HG03575 (cell line): ENCODE measurements around the gene CNGB1.
"Not testable (repeated sequence)": the region's sequence is repeated elsewhere in the genome, so short reads cannot be mapped to it uniquely, and the experiment has no call there.

Source experiments
- ATAC-seq: cut with Tn5 transposase; IDR thresholded peaks from one replicate; pipeline ENCODE4 v1.9.1; 2021; ENCODE audit not compliant: unreplicated experiment, insufficient number of reproducible peaks, low FRiP score; ENCODE audit errors: extremely low read depth

The CNGB1 gene

DNA sequence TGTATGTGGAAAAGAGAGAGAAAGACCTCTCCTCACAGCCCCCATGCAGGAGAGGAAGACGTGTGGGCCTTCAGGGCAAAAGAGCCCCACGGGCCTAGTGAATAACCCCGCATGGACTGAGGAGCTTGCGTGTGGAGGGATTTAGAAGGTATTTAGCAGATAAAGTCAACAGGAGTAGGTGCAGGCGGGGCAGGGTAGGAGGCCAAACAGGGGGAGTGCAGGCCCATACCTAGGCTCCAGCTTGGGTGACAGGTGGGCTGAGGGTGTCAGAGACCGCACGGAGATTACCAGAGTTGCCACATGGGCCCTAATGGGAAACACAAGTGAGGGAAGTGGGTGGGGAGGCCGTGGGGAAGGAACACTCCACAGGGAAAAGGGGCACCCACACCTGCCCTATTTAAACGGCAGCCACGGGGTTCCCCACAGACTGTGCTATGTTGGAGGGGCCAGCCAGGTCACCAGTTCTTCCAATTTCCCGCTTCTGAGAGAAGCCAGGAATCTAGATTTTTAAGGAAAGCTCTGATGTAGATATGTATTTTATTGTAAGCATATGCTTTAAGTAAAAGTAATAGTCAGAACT lies 8.2 kb upstream of the CNGB1 start:
- ATAC-seq, result no peak

DNA sequence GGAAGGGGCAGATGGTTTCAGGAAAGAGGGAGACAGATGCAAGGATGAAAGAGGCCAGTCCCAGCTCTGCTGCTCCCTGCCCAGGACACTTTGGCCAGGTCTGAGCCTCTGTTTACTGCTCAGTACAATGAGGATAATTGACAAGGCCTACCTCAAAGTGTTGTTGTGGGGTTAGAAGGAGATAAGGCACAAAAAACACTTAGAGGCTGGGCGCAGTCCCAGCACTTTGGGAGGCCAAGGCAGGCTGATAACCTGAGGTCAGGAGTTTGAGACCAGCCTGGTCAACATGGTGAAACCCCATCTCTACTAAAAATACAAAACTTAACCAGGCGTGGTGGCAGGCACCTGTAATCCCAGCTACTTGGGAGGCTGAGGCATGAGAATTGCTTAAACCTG lies 7.1 kb upstream of the CNGB1 start:
- ATAC-seq, result not testable (repeated sequence)

DNA sequence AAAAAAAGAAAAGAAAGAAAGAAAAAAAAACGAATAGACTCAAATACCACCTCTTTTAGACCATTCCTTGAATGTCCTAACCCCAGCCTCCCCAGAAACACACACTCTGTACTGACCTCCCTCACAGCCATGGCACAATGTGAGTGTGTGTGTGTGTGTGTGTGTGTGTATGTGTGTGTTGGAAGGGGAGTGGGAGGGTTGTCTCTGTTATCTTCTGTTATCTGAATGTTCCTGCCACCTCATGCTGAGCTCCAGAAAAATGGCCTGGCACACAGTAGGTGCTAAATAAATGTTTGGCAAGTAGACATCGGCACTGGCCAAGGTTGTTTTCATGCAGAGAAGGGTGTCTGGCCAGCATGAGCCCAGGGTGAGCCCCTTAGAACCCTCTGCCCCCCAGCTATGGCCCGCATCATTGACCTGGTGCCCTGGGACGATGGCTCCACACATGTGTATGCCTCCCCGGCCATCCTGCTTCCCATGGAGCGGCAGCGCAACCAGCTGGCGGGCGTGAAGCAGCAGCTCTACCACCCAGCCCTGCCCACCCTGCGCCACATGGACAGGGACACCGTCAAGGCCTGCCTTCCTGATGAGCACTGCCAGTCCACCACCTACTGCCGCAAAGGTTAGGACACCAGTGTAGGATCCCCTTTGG lies 6.6 kb upstream of the CNGB1 start:
- no peak for ATAC-seq

DNA sequence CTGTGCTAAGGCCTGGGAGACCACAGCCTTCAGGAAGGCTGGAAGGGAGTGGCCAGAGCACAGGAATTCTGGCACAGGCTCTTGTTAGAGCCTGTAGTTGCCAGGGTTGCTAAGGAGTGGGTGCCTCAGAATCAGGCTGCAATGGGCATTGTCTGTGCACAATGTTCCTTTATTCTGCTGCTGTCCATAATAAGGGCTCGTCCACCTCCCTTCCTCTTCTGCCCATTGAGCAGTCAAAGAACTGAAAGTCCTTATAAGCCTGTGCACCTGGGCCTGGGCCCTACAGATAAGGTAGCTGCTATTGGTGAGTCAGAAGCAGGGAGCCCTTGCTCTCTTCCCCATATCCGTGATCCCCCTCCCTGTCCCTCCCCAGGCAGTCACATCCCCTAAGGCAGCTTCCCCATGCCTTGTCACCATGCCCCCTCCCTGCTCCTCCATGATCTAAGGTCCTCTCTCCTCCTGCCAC lies 5.4 kb upstream of the CNGB1 start:
- ATAC-seq, result no peak

DNA sequence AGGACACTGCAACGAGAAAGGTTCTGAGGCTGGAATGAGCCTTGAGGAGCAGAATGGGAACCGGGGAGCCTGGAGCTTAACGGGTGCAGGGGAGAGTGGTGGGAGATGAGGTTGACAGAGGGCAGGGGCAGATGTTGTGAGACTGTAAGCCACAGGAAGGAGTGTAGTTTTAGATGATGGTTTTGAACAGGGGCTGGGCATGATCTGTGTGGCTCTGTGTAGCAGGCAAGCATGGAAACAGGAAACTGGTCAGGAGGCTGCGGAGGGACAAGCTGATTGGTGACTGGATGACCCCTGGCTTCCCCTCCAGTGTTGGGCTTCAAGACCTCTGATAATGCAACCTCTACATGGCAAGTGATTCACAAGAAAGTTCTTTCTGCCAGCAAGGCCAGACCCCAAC lies 1.4 kb upstream of the CNGB1 start:
- ATAC-seq, result no peak

DNA sequence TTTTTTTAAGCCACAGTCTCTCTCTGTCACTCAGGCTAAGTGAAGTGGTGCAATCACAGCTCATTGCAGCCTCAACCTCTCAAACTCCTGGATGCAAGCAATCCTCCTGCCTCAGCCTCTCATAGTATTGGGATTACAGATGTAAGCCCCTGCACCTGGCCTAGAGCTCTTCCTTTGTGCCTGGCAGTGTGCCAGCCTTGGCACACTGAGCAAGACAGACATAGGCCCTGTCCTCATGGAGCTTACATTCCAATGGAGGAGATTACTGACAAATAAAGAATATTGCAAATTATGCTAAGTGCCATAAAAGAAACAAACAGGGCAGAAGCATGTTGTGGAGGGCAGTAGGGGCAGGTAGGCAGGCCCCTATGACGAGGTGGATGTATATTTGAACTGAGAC lies 920 bp upstream of the CNGB1 start:
- no peak for ATAC-seq

DNA sequence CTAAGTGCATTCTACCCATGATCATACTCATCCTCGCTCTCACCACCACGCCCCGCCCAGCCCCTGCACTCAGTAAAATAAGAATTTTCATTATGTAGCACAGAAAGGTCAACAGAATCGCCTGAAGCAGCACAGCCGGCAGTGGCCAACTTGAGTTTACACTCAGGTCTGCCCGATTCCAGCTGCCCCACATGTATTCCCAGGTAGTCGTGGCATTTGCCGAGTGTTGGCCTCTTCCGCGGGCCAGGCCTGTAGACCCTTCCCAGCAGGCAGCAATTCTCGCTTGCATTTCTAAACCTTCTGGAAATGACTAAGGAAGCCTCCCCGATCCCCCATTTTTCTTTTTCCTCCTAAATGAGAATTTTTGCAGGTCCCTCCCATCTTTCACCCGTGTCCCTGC lies 609 bp downstream of the CNGB1 start:
- ATAC-seq, result no peak

DNA sequence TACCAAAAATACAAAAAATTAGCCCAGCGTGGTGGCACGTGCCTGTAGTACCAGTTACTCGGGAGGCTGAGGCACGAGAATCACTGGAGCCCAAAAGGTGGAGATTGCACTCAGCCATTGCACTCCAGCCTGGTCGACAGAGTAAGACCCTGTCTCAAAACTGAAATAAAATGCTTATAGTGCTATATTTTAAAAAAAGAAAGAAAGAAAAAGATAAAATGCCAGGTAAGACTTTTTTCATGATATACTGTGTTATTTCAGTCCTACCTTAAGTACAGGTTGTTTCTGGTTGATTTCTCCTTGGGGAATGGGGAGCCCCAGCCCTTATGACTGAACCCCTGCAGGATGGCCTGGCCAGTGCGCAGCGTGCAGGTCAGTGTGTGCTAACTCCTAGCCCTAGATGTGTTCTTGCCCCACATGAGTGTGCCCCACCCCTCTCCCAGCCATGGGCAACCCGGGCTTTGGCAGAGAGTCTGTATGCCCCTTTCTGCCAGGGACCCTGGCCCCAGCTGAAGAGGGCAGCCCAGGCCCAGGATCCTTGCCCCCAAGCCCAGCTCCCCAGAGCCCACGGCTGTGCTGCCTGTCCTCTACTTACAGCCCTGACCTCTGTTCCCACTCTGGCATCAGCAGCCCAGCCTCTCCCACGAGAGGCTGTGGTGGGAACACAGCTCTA lies 1.3 kb downstream of the CNGB1 start:
- ATAC-seq, result no peak

DNA sequence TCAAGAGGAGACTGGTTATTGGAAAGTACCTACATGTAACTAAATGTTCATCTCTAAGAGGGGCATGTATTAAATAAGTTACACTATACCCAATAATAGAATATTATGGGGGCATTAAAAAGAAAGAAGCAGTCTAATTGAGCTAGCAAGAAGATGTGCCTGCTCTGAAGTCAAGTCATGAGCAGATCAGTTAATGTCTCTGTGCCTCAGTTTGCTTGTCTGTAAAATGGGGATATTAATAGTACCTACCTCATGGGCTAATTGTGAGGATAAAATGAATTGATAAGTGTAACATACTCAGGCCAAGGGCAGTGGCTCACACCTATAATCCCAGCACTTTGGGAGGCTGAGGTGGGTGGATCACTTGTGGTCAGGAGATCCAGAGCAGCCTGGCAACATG lies 3.0 kb downstream of the CNGB1 start:
- ATAC-seq, result no peak

DNA sequence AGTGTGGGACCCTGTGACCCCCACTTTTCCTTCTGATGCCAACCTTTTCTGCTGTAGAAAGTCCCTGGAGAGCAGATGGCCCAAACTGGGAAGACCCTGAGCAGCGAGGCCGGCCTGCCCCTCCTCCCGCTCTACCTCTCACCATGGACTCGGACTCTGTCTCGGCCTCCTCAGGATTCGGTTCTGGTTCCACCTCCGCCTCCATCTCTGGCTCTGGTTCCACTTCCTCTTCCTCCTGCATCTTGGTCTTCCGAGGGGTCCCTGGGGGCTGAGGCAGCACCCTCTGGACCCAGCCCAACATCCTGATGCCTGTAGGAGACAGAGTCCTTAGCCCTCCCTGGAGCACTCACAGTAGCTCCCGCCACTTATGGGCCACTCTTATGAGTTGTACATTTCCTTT lies 3.9 kb downstream of the CNGB1 start:
- ATAC-seq, result no peak

DNA sequence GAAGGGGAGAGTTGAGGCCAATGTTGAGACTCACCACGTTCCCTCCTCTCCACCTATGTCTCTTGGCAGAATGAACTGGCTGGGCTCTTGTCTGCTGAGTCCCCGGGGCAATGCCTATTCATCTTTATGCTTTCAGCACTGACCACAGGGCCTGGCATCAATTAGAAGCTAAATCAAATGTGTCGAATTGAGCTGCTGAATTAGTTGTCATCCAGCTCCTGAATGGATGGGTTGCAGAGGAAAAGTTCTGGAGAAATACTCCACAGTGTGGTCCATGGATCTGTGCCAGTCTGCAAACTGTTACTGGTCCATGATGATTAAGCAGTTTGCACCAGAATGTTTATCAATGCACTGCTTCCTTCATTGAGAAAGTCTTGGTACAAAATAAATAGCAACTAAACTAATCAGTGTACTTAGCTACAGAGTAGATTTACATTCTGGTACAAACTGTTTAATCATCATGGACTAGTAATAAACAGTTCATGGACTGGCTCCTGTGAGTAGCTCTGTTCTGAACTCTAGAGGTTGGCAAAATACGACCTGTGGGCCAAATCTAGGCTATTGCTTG lies 4.6 kb downstream of the CNGB1 start:
- ATAC-seq, result no peak

DNA sequence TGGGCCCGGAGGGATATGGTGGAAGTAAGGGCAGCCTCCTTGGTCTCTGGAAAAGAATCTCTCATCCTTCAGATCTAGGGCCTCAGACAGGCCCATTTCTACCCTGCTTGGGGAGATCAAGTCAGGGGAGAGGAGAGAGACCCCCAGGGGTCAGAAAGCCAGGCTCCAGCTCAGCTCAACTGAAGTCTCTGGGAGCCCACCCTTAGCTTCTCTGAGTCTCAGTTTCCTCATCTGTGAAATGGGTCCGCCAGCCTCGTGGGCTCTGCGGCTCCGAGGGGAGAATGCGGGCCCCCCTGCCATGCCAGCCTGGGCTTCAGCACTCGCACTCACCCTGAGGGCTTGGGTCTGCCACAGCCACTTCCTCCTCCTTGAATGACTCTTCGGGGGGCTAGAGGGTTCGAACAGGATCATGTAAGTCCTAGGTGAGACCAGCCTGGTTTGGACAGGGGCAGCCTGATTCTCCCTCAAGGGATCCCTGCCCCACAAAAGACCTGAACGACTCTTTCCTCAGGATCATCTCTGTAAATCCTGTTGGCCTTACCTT lies 6.7 kb downstream of the CNGB1 start:
- no peak for ATAC-seq

DNA sequence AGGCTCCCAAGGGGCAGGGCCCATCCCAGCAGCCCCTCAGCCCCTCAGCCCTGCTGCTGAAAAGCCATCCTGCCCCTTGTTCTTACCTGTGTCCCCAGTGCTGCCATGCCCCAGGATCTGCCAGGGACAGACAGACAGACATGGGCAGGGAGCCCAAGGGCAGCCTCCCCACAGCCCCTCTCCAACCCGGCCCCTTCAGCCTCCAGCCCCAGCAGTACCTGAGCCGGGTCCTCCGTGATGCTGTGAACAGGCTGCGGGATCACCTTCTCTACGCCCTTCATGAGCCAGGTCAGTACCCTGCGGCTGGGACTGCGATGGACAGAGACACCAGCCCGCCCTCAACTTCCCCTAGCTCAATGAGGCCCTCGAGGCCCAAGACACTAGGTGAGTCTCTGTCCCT lies 8.2 kb downstream of the CNGB1 start:
- ATAC-seq, result no peak

DNA sequence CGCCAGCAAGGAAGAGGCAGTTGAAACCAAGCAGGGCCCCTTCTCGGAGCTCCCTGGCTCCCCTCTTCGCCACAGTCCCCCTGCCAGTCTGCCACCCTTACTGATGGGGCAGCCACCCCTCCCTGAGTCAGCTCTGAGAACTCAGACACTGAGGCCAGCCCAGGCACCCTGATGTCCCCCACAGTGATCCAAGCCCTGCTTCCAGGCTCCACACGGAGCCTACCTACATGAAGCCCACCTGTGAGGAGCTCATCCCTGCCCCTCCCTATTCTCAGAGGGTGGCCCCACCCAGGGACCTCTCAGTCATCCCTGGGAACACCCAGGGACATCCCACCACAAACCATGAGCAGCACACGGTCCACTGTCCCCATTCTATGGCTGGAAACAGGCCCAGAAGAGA lies 8.9 kb downstream of the CNGB1 start:
- ATAC-seq, result no peak

DNA sequence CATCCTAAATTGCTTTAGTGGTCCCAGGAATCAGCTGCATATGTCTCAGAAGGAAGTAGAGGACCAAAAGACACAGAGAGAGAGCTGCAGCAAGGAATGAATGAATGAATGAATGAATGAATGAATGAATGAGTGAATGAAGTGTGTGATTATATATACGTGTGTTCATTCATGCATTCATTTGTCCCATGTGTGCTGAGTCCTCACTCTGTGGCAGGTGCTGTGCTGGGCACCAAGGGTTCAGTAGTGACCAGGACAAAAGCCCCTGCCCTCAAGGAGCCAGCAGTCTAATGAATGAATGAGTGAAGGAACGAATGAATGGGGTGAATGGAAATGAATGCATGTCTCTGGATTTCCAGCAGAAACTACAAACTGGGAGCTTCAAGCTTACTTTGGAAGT lies 9.4 kb downstream of the CNGB1 start:
- no peak for ATAC-seq

DNA sequence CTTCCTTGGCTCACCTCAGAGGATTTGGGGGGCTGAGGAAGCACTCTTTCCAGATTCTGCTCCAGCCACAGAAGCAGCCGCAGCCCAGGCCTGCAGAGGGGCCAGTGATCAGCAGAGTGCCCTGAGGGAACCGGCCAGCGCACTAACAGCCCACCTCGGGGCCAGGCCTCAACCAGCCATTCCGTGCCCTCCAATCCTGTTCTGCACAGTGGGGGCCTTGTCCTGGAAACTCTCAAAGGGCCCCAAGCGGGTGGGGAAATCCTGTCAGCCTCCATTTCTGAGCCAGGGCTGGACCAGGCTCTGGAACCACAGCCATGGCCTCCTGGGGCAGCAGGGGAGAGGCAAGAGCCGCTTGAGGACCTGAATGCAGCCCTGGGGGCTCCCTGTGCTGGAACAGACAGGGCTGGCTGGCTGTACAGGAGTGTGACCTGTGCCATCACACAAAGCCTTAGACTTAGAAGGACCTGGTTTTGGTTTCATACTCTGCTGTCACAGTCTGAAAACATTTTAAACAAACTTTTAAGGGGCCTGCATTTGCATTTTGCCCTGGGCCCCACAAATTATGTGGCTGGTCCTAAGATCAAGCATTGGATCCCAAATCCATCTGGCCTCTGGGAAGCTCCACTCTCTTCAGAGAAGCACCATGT lies 10.0 kb downstream of the CNGB1 start:
- ATAC-seq, result no peak

DNA sequence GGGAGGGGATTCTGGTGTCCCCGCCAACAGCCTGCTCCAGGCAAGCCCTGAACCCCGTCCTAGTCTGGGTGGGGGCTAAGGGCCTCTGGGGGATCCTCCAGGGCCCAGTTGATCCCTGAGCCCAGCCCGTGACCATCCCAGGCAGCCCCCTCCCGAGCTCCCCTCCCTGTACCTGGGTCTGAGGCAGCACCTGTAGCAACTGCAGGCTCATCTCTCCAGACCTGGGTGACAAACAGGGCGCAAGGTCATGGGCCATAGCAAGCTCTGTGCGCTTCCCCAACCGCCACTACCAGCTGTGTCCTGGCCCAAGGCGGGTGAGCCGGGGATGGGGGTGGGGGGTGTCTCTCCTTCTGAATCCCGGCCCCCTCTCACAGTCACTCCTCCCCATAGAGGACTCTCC lies 10.6 kb downstream of the CNGB1 start:
- no peak for ATAC-seq

DNA sequence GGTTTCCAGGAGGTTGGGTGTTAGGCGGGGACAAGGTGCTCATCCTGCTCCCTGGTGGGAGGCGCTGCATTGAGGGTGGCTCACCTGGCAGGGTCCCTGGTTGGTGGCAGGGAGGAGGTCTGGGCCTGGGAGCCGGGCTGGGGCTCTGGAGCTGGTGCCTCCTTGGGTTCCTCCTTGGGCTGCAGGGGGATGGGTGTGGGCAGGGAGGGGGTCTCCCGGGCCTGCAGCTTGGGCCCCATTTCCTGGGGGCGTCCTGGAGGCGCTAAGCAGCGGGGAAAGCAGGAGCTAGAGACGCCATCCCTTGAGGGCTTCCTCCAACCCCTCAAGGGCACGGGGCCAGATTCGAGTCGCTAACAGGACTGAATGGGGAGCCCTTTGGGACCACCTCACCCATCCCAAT lies 11.1 kb downstream of the CNGB1 start:
- ATAC-seq, result no peak

DNA sequence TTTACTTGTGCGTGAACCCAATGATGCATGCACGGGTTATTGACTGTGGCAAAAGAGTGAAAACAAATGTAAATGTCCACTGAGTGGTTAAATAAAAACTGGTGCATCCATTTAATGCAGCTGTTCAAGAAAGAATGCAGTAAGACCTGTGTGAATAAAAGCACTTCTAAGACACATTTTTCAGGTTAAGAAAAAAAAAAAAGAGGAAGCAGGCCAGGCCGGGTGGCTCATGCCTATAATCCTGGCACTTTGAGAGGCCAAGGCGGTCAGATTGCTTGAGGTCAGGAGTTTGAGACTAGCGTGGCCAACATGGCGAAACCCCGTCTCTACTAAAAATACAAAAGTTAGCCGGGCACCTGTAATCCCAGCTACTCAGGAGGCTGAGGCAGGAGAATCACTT lies 11.8 kb downstream of the CNGB1 start:
- no peak for ATAC-seq

DNA sequence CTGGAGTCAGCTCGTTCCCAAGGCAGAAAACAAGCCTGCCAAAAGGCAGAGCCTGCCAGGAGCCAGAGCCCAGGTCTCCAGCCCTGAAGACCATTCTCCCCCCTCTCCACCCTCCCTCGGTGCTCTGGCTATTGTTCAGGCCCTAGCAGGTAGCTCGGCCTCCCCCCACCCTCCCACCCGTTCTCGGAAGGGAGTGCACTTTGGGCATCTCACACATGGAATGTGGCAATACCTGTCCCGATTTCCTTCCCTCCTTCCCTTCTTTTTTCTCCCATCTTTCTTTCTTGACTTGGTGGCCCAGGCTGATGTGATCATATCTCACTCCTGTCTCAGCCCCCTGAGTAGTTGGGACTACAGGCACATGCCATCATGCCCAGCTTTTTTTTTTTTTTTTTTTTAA lies 12.4 kb downstream of the CNGB1 start:
- no peak for ATAC-seq
